K562 (cell line): ENCODE data around the gene GALNT18. TPM values are rescaled to one million over a fixed set of nuclear protein-coding genes. Genes with fewer than 3 reads are reported as not detected.

Experiments
- ATAC-seq: fragments of 200-7000 bp; cut with Tn5 transposase; 3 replicates; pipeline ENCODE4 v1.9.1; 2020; ENCODE audit warnings: moderate library complexity
- BruUV-seq: library from RNA; stranded (reverse); fragments of 400-500 nt; replicated peaks from 2 replicates; lab custom pipeline; 2021; lab: Mats Ljungman, UMichigan
- CTCF ChIA-PET: fragments of 300-600 bp; formaldehyde crosslinking; extraction: SDS; loops from one replicate; lab custom pipeline; 2021; ENCODE audit warnings: low intra/inter-chr PET ratio; lab: Yijun Ruan, JAX
- POLR2A ChIA-PET: fragments of 300-600, 350-650 bp; sonication (Branson Sonifier 250); formaldehyde crosslinking; extraction: SDS; loops from one replicate; lab custom pipeline; 2021; ENCODE audit warnings: antibody characterized with exemption, inconsistent platforms; lab: Yijun Ruan, JAX
- DNase-seq, 4 experiments: peaks; one replicate each; pipeline versions ENCODE4 v3.0.0 to v3.0.0-alpha.2; 2011 to 2018; ENCODE audit warnings: low spot score in 3 of 4, mixed read lengths in 3 of 4; ENCODE audit errors: extremely low read depth in 1 of 4
- FAIRE-seq: peaks from 2 replicates; lab custom pipeline; 2011; peaks lifted over from hg19 to GRCh38; lab: Jason Lieb, UNC
- H2AFZ ChIP-seq: 2 replicates; pipeline ENCODE4 v1.6.0; 2011; ENCODE audit warnings: low read depth, low read length, control low read depth, inconsistent platforms
- H3K27ac ChIP-seq: fragments of 200-600 bp; 3 replicates; pipeline ENCODE4 v1.8.0; 2011; ENCODE audit warnings: low read depth, mild to moderate bottlenecking, control low read depth, inconsistent platforms, low read length, moderate library complexity, mixed read lengths; ENCODE audit errors: extremely low read depth
- H3K27me3 ChIP-seq, 2 experiments: fragments of 300-600 bp in 1 of 2; 2 replicates in 1 of 2; 3 replicates in 1 of 2; pipeline versions ENCODE4 v1.6.0 to v1.8.0; 2011; ENCODE audit warnings: inconsistent platforms in 2 of 2, low read length in 2 of 2, mild to moderate bottlenecking in 1 of 2, mixed read lengths in 1 of 2, moderate library complexity in 1 of 2; ENCODE audit not compliant: control insufficient read depth in 2 of 2, insufficient read depth in 2 of 2
- H3K36me3 ChIP-seq: fragments of 300-600 bp; 3 replicates; pipeline ENCODE4 v1.8.0; 2011; ENCODE audit warnings: mild to moderate bottlenecking, low read length, inconsistent platforms; ENCODE audit not compliant: control insufficient read depth, insufficient read depth
- H3K4me1 ChIP-seq, 2 experiments: fragments of 200-600 bp in 1 of 2; replicated peaks in 1 of 2; 2 replicates in 1 of 2; 3 replicates in 1 of 2; pipeline versions ENCODE4 v1.5.1 to v1.8.0; 2011; ENCODE audit warnings: inconsistent platforms in 2 of 2, low read length in 2 of 2, mild to moderate bottlenecking in 1 of 2, mixed read lengths in 1 of 2, moderate library complexity in 1 of 2; ENCODE audit not compliant: control insufficient read depth in 2 of 2, insufficient read depth in 2 of 2
- H3K4me2 ChIP-seq: 2 replicates; pipeline ENCODE4 v1.6.1; 2011; ENCODE audit warnings: low read length, control low read depth, inconsistent platforms, mixed read lengths; ENCODE audit not compliant: insufficient read depth
- H3K4me3 ChIP-seq: fragments of 200-600 bp; sonication (generic), shearing (Covaris generic); 2 replicates; pipeline ENCODE4 v1.5.1; 2016; ENCODE audit warnings: control low read depth, inconsistent platforms
- H3K79me2 ChIP-seq: fragments of 200-600 bp; 3 replicates; pipeline ENCODE4 v1.8.0; 2011; ENCODE audit warnings: low read length, inconsistent platforms; ENCODE audit not compliant: control insufficient read depth, insufficient read depth
- H3K9ac ChIP-seq, 2 experiments: 2 replicates each; pipeline versions ENCODE4 v1.6.0 to v1.6.1; 2011; ENCODE audit warnings: low read depth in 2 of 2, low read length in 2 of 2, control low read depth in 1 of 2, inconsistent platforms in 1 of 2, mild to moderate bottlenecking in 1 of 2, mixed read lengths in 1 of 2; ENCODE audit not compliant: insufficient read depth in 1 of 2
- H3K9me1 ChIP-seq: one replicate; pipeline ENCODE4 v1.6.0; 2011; ENCODE audit warnings: inconsistent platforms, mild to moderate bottlenecking, low read length, moderate library complexity; ENCODE audit not compliant: control insufficient read depth, insufficient read depth
- H3K9me3 ChIP-seq: replicated peaks from 2 replicates; pipeline ENCODE4 v1.5.1; 2011; ENCODE audit warnings: low read depth, low read length, inconsistent platforms; ENCODE audit not compliant: control insufficient read depth, insufficient read depth
- H4K20me1 ChIP-seq: replicated peaks from 2 replicates; pipeline ENCODE4 v1.6.1; 2011; ENCODE audit warnings: low read length, inconsistent platforms, mixed read lengths; ENCODE audit not compliant: control insufficient read depth, insufficient read depth
- FOSL1 ChIP-seq: fragments of 200-800 bp; sonication (Bioruptor generic); conservative IDR thresholded peaks from 2 replicates; pipeline ENCODE4 v1.6.1; 2016; ENCODE audit warnings: missing genetic modification characterization, missing compliant biosample characterization
- NKRF ChIP-seq: fragments of 450-650 bp; IDR thresholded peaks from 2 replicates; pipeline ENCODE4 v1.6.1; 2016; ENCODE audit warnings: borderline replicate concordance
- ZBTB11 ChIP-seq, 3 experiments: fragments of 200-800 bp in 1 of 3; fragments of 250-450 bp in 1 of 3; fragments of 450-650 bp in 1 of 3; sonication (Bioruptor Pico) in 1 of 3; sonication (Bioruptor generic) in 1 of 3; formaldehyde crosslinking in 1 of 3; IDR thresholded peaks; 2 replicates each; pipeline versions ENCODE4 v1.6.1 to v1.8.0; 2016 to 2022; ENCODE audit warnings: mild to moderate bottlenecking in 2 of 3, missing genetic modification characterization in 2 of 3, missing compliant biosample characterization in 1 of 3, moderate library complexity in 1 of 3
- WGBS: fragments of 100-300 bp; shearing (Covaris generic); methylation state at CpG from one replicate; pipeline ENCODE4 v1.1.6; 2016; ENCODE audit warnings: low coverage, mixed read lengths; ENCODE audit not compliant: insufficient coverage; ENCODE audit errors: missing lambda C conversion rate; 5-methylcytosine and 5-hydroxymethylcytosine counted together
- in situ Hi-C: fragments of 300-500 bp; cut with MboI; formaldehyde crosslinking; loops from 4 replicates; pipeline ENCODE4 v1.15.0; 2018; ENCODE audit warnings: inconsistent platforms, mixed read lengths
- intact Hi-C: fragments of 100-400 bp; cut with micrococcal nuclease; formaldehyde crosslinking; loops from 2 replicates; pipeline ENCODE4 v1.14.2; 2022
- polyA plus RNA-seq, 8 experiments: library from polyadenylated mRNA; depleted of rRNA in 4 of 8; stranded (reverse) in 5 of 8; unstranded in 3 of 8; fragments of >200 nt; fragmentation: Nextera tagmentation in 2 of 8; fragmentation: Illumina TruSeq in 1 of 8; extraction: Ambion mirVana in 2 of 8; extraction: Trizol in 1 of 8; gene quantifications; 2 replicates each; pipeline versions ENCODE4 v1.2.1 to v1.2.3, GENCODE V29; 2011 to 2014; ENCODE audit warnings: inconsistent platforms in 1 of 8, missing spikeins in 1 of 8
- total RNA-seq, 7 experiments: library from RNA; depleted of rRNA in 6 of 7; stranded (reverse); fragments of >200 nt in 6 of 7; fragmentation: Illumina TruSeq in 2 of 7; extraction: Trizol in 2 of 7; gene quantifications; 2 replicates each; pipeline versions ENCODE4 v1.2.1 to v1.2.3, GENCODE V29; 2011 to 2021; ENCODE audit warnings: low replicate concordance in 1 of 7

The GALNT18 gene
- total and polyA plus RNA-seq, 9 of the 15 experiments (the other 6 are each of a cell fraction or from before 2014, with no cell fraction given) = not detected

GRCh38 chr11:11416502-11416901 is 205.3 kb downstream of the GALNT18 start (continued):
- TF ChIP-seq ZBTB11 (CRISPR knock-in tag; IDR thresholded peaks at IDR 0.05) (no peak), FOSL1 (no peak)

GRCh38 chr11:11415901-11416300 is 205.9 kb downstream of the GALNT18 start:
- in situ Hi-C loops (no loop called here), intact Hi-C loops (no loop called here)
- Histone ChIP-seq H3K36me3 (no peaks in the 10 kb centered on the region), H4K20me1 (no peaks in the 10 kb centered on the region; the same call in 1 of the 2 replicates), H3K27ac (no peak overlapping the region), H2AFZ (no peak overlapping the region), H3K9ac (no peak overlapping the region), H3K4me1 (no peaks in the 10 kb centered on the region; a peak in 1 of 5 replicates), H3K27me3 (peaks cover 0 to 33% of the 10 kb centered on the region in 2 experiments; a peak in 3 of 5 replicates), H3K4me2 (no peak overlapping the region), H3K9me1 (no peaks in the 10 kb centered on the region), H3K79me2 (no peaks in the 10 kb centered on the region), H3K9me3 (no peaks in the 10 kb centered on the region), H3K4me3 (no peak overlapping the region)
- BruUV-seq = no TSS peak
- FAIRE-seq (no peak), DNase-seq (no peak), ATAC-seq (no peak)
- CTCF ChIA-PET = no interaction called here
- WGBS = 0% methylated on average over 4 of the region's 4 CpGs
- POLR2A ChIA-PET = no interaction called here
- TF ChIP-seq NKRF = no peak
